ENCODE measurements around the gene GATB.

Gene GATB

DNA sequence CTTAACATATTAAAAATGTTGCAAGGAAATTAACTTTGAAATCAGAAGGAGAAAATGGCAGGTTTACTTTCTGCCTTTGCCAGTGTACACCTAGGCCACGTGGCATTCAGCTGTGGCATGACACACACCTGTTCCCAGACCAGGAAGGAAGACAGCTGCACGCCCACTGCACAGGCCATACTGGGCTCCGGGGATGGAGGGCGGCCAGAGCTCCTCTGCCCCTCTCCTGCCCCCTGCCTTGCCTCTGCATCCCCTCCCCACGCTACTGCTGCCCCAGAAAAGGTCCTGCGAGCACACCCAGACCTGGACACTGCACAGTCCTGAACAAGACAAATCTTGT, 68.4 kb downstream of the GATB start:
- no peak for DNase-seq

DNA sequence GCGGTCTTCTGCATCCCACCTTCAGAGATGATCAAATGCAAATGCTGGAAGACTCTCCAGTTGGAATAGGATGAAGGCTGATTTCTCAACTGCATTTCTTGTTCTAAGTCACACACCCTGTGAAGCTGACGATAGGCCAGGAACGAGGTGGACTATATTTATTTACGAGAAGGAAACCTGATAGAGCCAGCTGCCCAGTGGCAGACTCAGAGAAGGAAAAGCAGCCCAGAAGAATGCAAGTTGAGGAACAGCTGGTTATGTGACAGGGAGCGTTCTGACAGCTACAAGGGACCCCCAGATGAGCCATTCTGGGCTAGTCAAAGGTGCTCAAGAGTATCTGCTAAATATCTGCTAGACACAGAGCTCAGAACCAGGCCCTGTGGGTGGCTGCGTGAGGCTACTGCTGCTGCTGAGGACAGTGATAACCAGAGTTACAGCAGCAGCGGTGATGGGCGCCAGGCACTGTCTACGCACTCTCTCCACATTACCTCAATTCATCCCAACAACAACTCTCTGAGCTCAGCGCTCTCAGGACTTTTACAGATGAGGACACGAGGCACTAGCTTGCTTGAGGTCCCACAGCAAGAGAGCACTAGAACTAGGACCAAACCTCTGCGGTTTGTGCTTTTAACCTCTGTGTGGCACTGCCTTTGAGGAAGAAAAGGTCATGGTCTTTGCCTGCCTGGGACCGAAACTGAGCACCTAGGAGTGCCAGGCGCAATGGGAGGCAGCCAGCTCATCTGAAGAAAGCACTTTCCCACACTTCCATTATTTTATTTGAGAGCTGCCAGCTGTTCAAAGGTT, 69.0 kb downstream of the GATB start:
- no peak for DNase-seq

DNA sequence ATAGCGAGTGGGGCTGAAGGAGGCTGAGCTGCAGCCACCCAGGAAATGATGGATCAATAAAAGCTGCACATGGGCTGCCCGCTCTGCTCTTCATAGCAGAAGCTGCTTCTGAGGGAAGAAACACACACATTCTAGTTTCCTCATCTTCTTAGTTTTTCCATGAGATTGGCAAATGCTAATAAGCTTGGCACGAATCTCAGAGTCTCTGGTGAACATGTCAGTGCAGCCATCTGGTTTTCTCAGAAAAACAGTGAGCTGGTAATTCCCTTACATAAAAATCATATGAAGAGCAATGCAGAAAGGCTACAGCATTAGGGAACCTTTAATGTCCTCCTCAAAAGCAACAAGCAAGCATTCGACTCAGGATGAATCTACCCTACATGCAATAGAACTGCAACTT, 69.9 kb downstream of the GATB start:
- DNase-seq, result no peak

DNA sequence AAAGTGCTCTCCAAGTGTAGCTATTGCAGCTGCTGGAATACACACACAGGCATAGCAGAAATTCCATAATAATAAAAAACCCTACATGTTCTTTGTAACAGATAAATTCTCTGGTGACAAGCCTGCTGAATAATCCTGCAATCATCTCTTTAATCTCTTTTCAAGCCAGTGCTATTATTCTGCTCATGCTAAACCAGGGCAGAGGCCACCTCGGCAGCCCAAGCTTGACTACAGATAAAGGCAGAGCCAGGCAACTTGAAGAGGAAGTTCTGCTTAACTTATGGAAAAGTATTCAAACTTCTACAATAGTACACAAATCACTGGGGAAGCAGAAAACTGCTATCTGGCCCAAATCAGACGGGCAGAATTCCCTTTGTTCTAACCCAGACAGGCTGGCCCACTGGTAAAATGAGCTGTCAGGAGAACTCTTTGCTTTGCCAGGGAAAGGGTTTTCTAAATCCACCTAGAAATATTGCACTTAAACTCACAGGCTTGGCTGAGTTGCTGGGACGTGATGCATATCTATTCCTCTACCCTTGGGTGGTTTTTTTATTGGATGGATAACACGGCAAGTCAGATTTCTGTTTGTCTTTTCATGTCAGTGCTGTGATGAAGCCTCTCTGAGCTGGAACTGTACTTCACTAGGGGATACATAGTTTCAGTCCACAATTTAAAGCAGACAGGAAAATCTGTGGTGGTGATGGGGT, 70.5 kb downstream of the GATB start:
- no peak for DNase-seq

DNA sequence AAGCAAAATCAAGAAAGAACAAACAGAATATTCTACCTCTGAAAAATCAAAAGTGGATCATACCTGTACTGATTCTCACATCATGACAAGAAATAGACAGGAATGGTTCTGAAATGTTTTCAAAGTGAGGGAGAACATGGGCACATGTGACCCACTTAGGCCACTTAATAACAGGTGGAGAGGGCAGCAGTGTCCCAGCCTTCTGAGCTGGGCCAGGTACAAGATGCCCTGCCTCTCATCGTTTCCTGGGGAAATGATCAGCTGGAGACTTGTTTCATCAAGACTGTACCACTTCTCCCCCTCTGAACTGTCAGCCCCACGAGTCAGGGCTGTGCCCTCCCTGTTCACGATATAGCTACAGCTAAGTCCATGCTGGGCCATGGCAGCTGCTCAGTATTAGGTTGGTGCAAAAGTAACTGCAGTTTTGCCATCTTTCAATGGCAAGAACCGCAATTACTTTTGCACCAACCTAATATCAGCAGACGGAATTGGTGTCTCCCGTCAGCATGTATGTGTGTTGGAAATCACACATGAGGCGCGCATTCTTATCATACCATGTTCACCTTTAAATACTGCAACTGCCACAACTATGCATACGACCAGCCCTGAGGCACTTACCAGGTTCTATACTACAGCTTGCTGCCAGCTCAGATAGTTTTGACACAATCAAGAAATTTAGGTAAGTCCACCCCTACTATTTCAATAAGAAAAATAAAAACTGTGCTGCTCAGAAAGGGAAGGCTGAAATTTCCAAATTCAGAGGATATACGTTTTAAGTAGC, 71.4 kb downstream of the GATB start:
- no peak for DNase-seq

DNA sequence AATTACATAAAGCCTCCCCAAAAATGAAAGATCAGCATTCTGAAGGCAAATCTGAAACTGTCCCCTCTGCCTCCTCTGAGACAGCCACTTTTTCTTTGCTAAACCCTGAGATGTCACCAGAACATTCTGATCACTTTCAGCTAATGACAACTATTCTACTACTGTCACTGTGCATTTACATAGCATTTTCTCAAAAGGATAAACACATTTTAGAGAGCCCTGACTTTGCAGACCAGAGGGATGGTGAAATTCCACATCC, 72.1 kb downstream of the GATB start:
- DNase-seq, result no peak

DNA sequence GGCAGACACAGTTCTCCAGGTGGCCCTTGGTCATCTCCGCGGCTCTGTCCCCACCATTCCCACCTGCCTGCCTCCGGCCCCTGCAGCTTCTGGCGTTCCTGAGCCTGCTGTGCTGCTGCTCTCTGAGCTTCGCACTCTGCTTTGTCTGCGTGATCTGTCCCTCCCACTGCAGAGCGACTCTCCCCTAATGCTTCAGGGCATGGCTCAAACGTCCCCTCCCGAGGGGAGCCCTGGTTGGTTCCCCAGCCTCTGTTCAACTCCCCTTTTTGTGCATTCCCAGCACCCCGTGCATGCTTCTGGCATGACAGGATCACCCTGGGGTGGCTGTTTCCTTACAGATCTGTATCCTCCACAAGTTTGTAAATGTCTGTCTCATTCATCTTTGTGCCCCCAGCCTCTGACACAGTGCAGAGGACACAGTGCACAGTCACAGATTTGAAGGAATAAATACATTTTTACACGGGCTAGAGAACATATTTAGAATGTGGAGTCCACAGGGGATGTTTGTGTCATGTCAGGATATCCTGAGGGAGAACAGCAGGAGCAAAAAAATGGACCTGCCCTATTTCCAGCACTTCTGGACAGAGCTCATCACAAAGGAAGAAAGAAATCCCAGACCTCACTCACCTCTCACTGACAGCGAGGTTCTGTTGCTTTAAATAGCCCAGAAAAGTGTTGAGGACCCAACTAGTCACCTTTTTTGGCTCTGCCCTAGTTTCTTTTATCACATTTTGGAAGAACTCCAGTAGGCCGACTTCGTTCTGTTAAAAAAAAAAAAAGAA, 72.6 kb downstream of the GATB start:
- DNase-seq, result no peak

DNA sequence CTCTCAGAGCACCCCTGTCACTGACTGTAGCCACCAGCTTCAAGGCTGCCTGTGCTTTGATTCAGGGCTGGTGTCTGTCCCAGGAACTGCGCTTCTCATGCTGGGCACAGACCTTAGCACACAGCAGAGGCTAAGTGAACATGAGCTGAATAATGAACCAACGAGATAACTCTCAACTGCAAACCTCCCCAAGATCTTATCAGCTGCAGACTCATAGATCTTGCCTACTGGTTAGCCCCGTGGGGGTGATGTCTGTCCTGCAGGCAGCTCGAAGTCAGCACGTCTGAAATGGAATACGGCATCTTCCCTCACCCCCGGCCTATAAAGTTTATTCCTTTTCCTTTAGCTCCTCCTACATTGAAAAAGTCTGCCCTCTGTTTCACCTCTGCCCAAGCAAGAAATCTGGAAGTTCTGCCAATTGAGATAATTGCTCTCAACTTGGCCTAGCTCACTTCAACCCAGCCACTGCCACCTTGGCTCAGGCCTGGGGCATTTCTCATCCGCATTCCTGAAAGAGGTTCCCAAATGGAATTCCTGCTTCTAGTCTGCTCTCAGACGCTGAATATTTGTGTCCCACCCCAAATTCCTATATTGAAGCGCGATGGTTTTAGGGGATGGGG, 73.7 kb downstream of the GATB start:
- DNase-seq, result no peak

DNA sequence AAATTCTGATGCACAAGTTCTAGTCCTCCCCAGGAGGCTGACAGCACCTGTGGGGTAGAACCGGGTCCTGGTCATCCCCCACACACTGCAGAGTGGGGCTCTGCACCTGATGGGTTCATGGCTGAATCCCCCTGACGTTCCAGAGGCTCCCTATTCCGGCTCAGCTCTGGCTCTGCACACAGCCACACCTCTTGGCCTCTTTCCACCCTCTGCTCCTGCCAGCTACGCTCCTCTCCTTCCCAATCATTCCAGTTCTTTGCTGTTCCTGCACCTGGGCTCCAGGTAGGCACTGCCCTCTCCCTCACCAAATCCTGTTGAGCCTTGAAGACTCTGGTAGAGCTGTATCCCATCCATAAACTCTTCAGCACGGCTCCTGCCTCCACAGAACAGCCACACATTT, 75.5 kb downstream of the GATB start:
- DNase-seq, result no peak

DNA sequence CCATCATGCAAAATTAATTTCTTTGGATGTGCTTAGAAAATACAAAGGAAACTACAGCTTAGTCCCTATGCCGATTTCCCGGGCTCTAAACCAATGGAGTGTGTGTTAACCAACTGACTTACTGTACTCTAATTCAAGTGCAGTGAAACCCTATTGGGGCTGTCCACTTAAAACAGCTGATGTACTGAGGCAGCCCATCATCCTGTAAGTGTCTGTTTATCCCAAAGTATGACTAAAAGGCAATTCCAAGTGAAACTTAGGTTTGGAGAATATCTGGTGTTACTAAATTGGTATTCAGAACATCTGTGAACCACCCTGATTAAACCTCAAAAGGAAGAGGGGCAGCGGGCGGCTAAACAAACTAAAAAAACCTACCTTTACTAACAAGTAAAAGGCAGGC, 79.7 kb downstream of the GATB start:
- peak; percentile 3 for DNase-seq

DNA sequence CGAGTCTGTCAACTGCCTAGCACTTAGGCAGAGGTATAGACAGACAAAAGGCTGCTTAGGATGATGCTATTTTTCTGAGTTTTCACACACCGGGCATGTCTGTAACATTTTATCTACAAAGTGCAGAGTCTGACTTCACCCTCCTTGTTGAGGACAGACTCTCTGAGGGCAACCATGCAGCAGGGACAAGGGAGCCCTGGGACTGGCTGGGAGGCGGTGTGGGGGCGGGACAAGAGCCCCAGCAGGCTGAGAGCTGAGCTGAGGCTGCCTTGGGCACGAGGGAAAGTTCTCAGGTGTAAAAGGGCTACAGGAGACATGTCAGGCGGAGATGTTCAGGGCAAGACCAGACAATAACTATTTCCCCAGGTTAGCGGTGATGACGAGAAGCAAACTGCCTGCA, 81.6 kb downstream of the GATB start:
- peak; percentile 18 for DNase-seq

DNA sequence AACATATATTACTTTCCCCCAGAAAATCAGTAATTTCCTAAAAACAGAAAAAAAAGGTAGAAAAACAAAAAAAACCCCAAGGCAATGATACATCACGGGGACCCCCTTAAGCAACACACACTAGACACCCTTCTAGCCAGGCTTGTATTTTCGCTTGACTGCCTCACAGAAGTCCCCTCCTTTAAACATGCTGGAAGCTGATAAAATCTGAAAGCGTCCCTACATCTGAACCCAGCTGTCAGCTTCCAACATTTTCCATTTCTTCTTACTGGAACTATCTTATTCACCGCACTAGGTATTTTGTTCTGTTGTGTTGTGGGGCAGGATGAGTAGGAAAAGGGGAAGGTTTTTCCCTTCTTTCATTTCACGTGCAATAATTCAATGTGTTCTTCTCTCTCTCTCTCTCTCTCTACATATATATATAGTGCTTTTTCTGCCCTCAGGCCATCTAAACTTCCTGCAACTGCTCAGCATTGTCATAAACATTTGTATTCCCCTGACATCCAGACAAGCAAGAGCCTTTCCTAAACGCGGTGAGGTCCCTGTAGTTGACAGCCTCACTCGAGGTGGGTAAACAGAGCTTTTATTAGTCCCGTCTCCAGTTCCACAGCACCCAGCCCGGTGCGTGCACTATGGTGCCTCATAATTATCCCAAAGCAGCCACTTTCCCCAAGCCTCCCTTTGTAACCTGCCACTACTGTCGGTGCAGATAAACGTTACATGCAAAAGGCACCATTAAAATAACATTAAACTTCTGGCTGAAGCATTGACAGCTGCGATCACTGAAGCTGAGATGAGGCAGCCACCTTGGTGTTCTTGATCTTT, 82.5 kb downstream of the GATB start:
- peak; percentile 30 for DNase-seq

DNA sequence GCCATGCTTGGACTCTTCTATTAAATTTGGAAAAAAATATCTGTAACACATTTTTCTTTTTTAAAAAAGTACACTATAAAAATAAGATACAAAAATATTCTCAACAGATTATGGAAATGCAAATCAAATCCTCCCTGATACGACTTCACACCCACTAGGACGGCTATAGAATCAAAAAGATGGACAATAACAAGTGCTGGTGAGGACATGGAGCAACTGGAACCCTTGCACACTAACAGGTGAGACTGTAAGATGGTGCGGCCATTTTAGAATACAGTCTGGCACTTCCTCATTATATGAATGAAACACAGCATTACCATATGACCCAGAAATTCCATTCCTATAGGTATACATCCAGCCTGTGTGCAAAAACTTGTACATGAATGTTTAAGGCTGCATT, 83.6 kb downstream of the GATB start:
- DNase-seq, result no peak

DNA sequence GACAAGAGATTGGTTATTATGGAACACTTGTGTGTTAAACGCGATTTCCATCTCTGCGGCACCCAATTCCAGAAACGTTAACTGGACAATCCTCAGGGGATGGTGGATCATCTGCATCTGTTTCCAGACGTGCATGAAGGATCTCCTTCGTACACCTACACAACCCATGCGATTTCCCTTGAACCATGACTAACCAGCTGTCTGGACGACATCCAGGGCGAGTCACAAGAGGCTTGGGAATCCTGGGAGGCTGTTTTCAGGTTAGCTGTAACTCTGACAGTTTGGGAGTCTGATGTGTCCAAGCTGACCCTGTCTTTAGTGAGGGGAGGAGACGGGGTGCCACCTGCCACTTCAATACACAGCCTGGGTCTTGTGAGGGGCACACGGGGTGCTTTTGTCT, 84.5 kb downstream of the GATB start:
- peak; percentile 34 for DNase-seq

DNA sequence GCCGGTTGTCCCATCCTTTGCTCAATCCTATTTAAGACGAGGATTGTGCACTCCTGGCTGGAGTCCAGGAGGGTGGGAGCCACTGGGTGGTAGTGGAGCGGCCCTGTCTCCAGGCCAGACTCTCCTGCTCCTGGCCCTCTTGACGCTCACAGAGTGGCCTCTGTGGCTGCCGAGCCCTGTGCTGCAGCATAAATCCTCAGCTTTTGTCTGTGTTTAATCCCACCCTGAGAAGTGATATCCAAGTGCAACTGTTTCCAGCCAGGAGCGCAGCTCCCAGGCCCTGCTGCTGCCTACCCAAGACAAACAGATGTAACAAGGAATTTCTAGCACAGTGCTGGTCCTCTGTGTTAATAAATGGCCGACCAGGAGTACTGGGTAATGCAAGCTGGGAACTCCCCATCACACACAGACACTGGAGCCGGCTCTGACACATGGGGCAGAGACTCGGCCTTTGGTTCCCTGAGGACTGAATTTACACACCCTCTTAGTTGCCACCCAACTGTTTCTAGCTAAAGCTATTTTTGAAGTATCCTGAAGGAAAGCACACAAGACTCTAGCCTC, 85.3 kb downstream of the GATB start:
- DNase-seq, result peak; percentile 43

DNA sequence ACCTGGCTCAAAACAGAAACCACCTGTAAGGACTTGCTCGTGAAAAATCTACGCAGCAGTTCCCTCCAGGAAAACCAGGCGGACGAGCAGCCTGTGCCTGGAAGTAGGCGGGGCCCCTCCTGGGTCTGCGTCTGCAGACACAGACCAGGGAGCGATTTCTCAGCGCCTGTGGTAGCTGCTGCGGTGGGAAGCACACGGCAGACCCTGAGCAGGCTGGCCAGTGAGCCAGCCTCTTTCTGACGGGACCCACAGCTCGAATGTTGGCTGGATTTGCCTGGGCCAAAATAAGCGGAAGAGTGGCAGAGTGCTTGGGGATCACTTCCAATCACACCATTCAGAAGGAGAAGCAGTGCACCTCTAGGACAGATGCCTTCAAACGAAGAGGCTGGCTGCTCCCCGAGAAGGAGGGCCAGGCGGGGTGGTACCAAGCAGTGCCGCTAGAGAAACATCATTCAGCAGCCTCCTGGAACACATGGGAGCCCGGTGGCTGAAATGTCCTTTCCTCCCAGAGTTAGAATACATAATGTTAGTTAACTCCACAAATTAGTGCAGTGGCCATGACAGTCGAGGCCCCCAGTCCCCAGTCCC, 85.9 kb downstream of the GATB start:
- DNase-seq, result peak; percentile 71

DNA sequence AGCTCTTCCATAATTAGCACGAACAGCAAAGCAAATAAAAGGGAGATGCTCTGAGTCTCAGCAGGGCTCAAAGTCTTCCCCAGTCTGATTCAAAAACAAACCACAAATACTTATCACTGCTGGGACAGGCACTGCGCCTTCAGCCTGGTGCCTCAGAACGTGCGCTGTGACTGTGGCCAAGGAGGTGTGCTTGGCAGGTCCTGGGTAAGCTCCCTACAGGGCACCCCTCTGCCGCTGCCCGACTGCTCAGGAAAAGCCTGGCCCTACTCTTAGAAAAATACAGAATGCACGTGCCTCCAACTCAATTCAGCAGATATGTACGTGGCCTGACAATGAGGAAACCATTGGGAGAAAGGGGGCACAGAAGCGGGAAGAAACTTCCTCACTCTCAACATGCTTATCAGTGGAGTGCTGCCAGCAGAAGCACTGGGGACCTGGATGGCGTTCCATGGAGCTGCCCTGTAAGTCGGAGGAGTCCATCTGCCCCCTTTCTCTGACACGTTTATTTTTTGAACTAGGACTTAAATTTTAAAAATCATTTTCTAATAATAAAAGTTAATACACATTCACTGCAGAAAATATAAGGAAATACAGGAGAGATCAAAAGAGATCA, 86.8 kb downstream of the GATB start:
- DNase-seq, result peak; percentile 38

DNA sequence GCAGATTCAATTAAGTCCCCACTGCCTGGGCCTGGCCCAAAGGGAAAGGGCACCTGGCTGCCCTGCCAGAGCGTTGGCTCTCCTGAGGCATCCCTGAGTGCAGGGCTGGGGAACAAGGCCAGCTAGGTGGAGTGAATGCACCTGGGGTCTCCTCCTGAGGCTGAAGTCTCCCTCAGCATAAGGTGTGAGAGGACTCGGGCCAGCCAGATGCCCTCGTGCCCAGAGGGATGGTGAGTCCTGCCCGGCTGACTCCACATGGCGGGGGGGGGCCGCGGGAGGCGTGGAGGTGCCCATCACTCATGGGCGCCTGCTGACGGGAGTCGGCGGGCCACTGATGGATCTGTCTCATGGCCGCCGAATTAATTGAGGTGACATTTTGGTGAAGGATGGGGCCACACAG, 87.8 kb downstream of the GATB start:
- DNase-seq, result peak; percentile 36

DNA sequence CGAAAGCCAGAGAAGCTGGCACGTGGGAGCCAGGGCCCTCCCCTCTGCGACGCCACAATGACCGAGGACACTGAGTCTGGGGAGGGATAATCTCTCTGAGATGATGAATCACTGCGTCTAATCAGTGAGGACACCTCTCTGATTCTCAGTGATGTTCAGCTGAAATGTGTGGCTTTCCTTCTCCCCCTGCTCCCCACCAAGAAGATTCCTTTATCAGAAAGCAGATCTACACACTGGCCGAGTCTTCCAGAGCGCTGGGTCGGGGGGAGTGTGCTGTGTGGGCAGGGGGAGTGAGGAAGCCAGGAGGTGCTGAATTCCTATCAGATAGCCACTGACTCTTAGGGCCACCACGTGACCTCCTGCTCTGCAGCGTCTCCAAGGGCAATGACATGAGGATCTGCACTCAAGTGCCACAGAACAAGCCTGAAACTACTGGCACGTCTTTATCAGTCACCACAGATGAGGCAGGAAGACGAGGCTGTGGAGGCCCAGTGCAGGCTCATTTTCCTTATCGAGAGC, 89.2 kb downstream of the GATB start:
- peak; percentile 41 for DNase-seq

DNA sequence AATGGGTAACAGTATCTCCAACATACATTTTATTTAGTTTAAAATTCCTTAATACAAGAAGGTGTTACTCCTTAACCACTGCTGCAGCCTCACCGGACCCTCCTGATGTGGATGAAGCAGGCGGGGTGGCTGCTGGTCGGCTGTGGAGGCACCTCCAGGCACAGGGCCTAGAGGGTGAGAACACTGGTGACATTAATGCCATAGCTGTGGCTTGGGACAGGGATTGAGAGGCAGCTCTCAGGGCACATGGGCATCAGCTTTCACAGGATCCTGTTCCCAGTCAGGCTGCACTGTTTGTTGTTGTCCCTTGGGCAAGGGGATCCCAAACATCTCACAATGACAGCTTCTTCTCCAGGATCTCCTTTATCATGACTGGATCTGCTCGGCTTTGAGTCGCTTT, 90.0 kb downstream of the GATB start:
- no peak for DNase-seq

DNA sequence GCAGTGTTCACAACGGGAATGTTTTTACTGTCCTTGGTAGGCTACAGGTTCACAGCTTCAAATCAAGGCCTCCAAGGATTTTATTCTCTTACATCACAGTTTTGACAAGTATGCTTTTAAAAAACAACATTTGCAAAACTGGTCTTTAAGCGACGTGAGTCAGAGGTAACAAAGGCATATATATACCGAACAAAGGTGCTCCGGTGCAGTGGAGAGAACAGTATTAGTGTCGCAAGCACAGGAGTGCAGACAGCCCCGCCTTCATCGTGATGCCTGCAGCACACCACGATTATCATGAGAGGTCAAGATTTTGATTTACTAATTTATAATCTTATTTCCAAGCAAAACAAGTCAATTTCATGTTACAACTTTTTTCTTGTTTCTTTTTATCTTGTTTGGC, 90.8 kb downstream of the GATB start:
- DNase-seq, result no peak

Measured in right forelimb (tissue), 1 donor.